ENCODE results near the gene B3GNT5. TPM values are rescaled to one million over a fixed set of nuclear protein-coding genes. Genes with fewer than 3 reads are reported as not detected.

The B3GNT5 gene
- total and polyA plus RNA-seq, 9 of the 15 experiments (the other 6 are each of a cell fraction or from before 2014, with no cell fraction given), result 8.8 to 23.8 (median 14.4) TPM

GRCh38 chr3:183299976-183300375 lies 46.9 kb downstream of the B3GNT5 start (continued):
- TF ChIP-seq ZNF507 (tag; conservative IDR thresholded peaks at IDR 0.05), result no peak
- TF ChIP-seq DIDO1 (tag; IDR thresholded peaks at IDR 0.05; ENCODE audit: low read depth), result no peak

- no peak overlapping the region for H3K4me2 ChIP-seq (ENCODE audit: insufficient read depth, low read length)
- in situ Hi-C loops (cut with MboI), result no loop called here
- no peak overlapping the region for H3K9ac ChIP-seq (ENCODE audit: insufficient read depth in 1 of 2, low read depth in 2 of 2, low read length in 2 of 2)
- no peaks in the 10 kb centered on the region for H3K27me3 ChIP-seq (ENCODE audit: control insufficient read depth in 2 of 2, insufficient read depth in 2 of 2, low read length in 2 of 2)
- no peaks in the 10 kb centered on the region for H4K20me1 ChIP-seq (replicated peaks; ENCODE audit: control insufficient read depth, insufficient read depth, low read length)
- no peaks in the 10 kb centered on the region for H3K79me2 ChIP-seq (ENCODE audit: control insufficient read depth, insufficient read depth, low read length)
- 74% methylated on average over 6 of the region's 6 CpGs for WGBS (ENCODE audit: insufficient coverage, low coverage, missing lambda C conversion rate)
- FAIRE-seq, result no peak
- intact Hi-C loops (cut with micrococcal nuclease), result no loop called here
- no peak for DNase-seq (ENCODE audit: extremely low read depth in 1 of 4, low spot score in 3 of 4)
- ATAC-seq, result no peak
- ChIA-PET CTCF (ENCODE audit: low intra/inter-chr PET ratio) (no interaction called here), POLR2A (interaction anchor here (0.6 to 1.1 kb wide), 2 partner anchors 10 to 14 kb away, joined by 3 read pairs; no protein-coding TSS in a partner anchor)
- H3K4me3 ChIP-seq, result no peak overlapping the region
- H3K27ac ChIP-seq (ENCODE audit: extremely low read depth, low read depth, low read length), result no peak overlapping the region
- peaks cover 11% of the 10 kb centered on the region; the same call in 2 of the 3 replicates for H3K36me3 ChIP-seq (ENCODE audit: control insufficient read depth, insufficient read depth, low read length)
- TF ChIP-seq SNAPC5 (CRISPR knock-in tag; IDR thresholded peaks at IDR 0.05) (no peak), ZBTB34 (CRISPR knock-in tag; IDR thresholded peaks at IDR 0.05) (no peak), GTF2A2 (tag; IDR thresholded peaks at IDR 0.05) (no peak)
- H2AFZ ChIP-seq (ENCODE audit: low read depth, low read length), result no peak overlapping the region
- peaks cover 6 to 8% of the 10 kb centered on the region in 2 experiments; a peak in 3 of 5 replicates for H3K4me1 ChIP-seq (replicated peaks in 1 of 2; ENCODE audit: control insufficient read depth in 2 of 2, insufficient read depth in 2 of 2, low read length in 2 of 2)
- no peaks in the 10 kb centered on the region for H3K9me1 ChIP-seq (ENCODE audit: control insufficient read depth, insufficient read depth, low read length)
- H3K9me3 ChIP-seq (replicated peaks; ENCODE audit: control insufficient read depth, insufficient read depth, low read depth, low read length), result no peaks in the 10 kb centered on the region
- BruUV-seq (replicated peaks), result no TSS peak
These were observed 48.0 kb downstream of the B3GNT5 start for GRCh38 chr3:183300996-183301562.
